HL-60 (cell line): ENCODE results near the gene INPP5E.

Experiments used
- CTCF ChIP-seq: IDR thresholded peaks from one replicate; pipeline ENCODE4 v1.5.1; 2011; ENCODE audit warnings: low read length, control low read depth, inconsistent platforms; ENCODE audit not compliant: insufficient read depth
- POLR2AphosphoS5 ChIP-seq: IDR thresholded peaks from 2 replicates; pipeline ENCODE4 v1.6.1; 2012; ENCODE audit warnings: low read depth

DNA sequence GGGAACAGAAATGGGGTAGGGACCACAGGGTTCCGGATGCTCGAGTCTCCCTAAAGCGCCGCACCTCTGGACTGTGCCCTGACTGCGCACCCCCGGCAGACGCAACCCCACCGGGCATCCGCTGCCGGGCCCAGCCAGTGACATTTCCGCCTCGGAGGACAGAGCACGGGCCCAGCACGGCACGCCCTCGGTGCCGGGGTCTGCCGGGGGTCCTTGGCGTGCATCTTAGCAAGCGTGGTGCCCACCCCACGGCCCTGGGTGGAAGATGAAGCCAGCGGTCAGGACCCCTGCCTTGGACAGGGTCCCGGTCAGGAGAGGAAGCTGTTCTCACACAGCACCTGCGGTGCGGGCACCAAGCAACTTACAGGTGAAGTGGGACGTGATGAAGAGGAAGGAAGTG lies 7.1 kb downstream of the INPP5E start:
- TF ChIP-seq POLR2AphosphoS5 (no peak), CTCF (no peak)
